Measurements from ENCODE around the gene CHI3L1. TPM values are rescaled to one million over a fixed set of nuclear protein-coding genes. Genes with fewer than 3 reads are reported as not detected.
A peak's percentile ranks its signal among the peaks of the same experiment; 100 is the strongest.

The CHI3L1 gene
- total RNA-seq, 1 donor = 3.0 TPM

GRCh38 chr1:203199816-203200571 lies 13.5 kb upstream of the CHI3L1 start:
- H3K4me3 ChIP-seq (ENCODE audit: low read depth, low read length) = no peak overlapping the region
- TF ChIP-seq, protein P1, sequence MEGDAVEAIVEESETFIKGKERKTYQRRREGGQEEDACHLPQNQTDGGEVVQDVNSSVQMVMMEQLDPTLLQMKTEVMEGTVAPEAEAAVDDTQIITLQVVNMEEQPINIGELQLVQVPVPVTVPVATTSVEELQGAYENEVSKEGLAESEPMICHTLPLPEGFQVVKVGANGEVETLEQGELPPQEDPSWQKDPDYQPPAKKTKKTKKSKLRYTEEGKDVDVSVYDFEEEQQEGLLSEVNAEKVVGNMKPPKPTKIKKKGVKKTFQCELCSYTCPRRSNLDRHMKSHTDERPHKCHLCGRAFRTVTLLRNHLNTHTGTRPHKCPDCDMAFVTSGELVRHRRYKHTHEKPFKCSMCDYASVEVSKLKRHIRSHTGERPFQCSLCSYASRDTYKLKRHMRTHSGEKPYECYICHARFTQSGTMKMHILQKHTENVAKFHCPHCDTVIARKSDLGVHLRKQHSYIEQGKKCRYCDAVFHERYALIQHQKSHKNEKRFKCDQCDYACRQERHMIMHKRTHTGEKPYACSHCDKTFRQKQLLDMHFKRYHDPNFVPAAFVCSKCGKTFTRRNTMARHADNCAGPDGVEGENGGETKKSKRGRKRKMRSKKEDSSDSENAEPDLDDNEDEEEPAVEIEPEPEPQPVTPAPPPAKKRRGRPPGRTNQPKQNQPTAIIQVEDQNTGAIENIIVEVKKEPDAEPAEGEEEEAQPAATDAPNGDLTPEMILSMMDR (IDR thresholded peaks at IDR 0.05; ENCODE audit: insufficient read depth, low read length) = no peak
- DNase-seq (ENCODE audit: low read depth) = peak; percentile 97

GRCh38 chr1:203199481-203199815 lies 12.9 kb upstream of the CHI3L1 start:
- no peak overlapping the region for H3K4me3 ChIP-seq (ENCODE audit: low read depth, low read length)
- TF ChIP-seq, protein P1 (IDR thresholded peaks at IDR 0.05; ENCODE audit: insufficient read depth, low read length) = no peak
- DNase-seq (ENCODE audit: low read depth) = no peak

DNA sequence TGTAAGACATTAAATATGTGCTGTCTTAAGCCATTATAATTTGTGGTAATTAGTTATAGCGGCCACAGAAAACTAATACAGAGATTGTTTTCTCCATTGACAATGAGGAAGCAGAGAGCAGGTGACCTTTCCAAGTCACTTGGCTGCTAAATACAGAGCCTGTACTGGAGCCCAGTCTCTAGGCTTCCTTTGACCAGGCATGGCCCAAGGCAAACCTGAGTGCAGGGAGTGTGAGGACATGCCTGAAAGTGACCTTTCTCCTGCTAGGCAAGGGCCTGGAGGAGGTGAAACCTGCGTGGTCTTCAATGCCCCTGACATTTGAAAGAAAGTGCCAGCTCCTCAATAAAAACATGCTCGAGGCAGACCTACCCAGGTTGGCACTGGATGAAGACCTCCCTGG lies 12.5 kb upstream of the CHI3L1 start:
- DNase-seq (ENCODE audit: low read depth) = no peak
- TF ChIP-seq, protein P1 (IDR thresholded peaks at IDR 0.05; ENCODE audit: insufficient read depth, low read length) = no peak
- no peak overlapping the region for H3K4me3 ChIP-seq (ENCODE audit: low read depth, low read length)

DNA sequence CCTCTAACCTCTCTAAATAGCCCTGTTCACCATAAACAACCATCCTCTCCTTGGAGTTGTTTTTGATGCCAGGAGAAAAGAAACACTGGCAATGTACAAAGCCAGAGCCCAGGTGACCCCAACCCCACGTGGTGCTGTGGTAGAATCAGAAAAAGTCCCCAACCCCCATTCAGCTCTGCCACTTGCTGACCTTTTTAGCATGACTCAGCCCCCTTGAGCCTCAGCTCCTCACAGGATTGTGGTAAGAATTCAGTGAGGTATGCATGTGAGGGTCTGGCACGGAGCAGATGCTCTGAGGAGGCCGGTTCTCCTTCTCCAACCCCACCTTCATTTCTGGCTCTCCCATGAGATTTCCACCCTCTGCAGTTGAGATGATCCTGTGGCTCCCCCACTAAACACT lies 11.1 kb upstream of the CHI3L1 start:
- TF ChIP-seq, protein P1 (IDR thresholded peaks at IDR 0.05; ENCODE audit: insufficient read depth, low read length) = no peak
- DNase-seq (ENCODE audit: low read depth) = peak; percentile 88
- H3K4me3 ChIP-seq (ENCODE audit: low read depth, low read length) = no peak overlapping the region

GRCh38 chr1:203196371-203196770 lies 9.9 kb upstream of the CHI3L1 start:
- TF ChIP-seq, protein P1 (IDR thresholded peaks at IDR 0.05; ENCODE audit: insufficient read depth, low read length) = peak; percentile 21
- DNase-seq (ENCODE audit: low read depth) = peak; percentile 20
- no peak overlapping the region for H3K4me3 ChIP-seq (ENCODE audit: low read depth, low read length)

DNA sequence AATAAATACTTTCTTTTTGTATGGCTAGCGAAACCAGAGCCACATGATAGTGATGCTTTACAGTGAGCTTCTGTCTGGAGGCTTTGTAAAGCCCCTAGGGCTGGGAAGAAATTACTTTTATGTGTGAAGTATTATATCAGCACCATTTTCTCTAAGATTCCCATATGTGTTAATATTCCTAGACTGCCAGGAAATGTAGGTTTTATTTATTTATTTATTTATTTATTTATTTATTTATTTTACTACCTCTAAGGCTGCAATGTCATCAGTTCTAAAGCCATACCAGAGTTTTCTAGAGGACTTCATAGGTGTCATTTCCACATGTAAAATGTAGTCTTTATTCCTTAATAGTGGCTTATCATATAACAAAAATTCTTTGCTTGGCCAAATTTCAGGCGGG lies 4.4 kb upstream of the CHI3L1 start:
- TF ChIP-seq, protein P1 (IDR thresholded peaks at IDR 0.05; ENCODE audit: insufficient read depth, low read length) = no peak
- H3K4me3 ChIP-seq (ENCODE audit: low read depth, low read length) = no peak overlapping the region
- no peak for DNase-seq (ENCODE audit: low read depth)

- no peak overlapping the region for H3K4me3 ChIP-seq (ENCODE audit: low read depth, low read length)
- DNase-seq (ENCODE audit: low read depth) = peak; percentile 40
- TF ChIP-seq, protein P1 (IDR thresholded peaks at IDR 0.05; ENCODE audit: insufficient read depth, low read length) = no peak
These were observed 3.4 kb upstream of the CHI3L1 start for GRCh38 chr1:203189951-203190352.
